ENCODE results near the gene SLC24A4.

The SLC24A4 gene

GRCh38 chr14:92475451-92476187 lies 152.7 kb downstream of the SLC24A4 start:
- no peak for DNase-seq (ENCODE audit: low spot score)

DNA sequence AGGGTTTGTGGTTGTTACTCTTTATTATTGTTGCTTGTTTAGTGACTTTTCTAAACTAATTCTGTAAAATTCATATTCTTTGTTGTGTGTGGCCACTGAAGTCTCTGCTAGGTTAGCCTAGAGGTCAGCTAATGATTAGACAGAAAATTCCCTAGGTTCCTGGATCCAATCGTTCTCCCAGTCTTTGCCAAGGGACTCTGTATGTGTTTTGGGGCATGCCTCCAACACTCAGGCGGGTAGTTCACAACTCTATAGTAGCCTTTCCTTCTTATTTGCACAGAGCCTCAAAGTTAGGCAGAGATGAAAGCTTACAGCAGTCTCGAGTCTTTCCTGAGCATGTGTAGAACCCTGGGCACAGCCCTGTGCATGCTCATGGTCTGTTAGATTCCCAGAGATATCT lies 157.9 kb downstream of the SLC24A4 start:
- no peak for DNase-seq (ENCODE audit: low spot score)

- no peak for DNase-seq (ENCODE audit: low spot score)
These were observed 158.4 kb downstream of the SLC24A4 start for GRCh38 chr14:92481386-92481785.

- DNase-seq (ENCODE audit: low spot score): no peak
These were observed 159.0 kb downstream of the SLC24A4 start for GRCh38 chr14:92481811-92482555.

- DNase-seq (ENCODE audit: low spot score): no peak
These were observed 159.8 kb downstream of the SLC24A4 start for GRCh38 chr14:92482621-92483319.

DNA sequence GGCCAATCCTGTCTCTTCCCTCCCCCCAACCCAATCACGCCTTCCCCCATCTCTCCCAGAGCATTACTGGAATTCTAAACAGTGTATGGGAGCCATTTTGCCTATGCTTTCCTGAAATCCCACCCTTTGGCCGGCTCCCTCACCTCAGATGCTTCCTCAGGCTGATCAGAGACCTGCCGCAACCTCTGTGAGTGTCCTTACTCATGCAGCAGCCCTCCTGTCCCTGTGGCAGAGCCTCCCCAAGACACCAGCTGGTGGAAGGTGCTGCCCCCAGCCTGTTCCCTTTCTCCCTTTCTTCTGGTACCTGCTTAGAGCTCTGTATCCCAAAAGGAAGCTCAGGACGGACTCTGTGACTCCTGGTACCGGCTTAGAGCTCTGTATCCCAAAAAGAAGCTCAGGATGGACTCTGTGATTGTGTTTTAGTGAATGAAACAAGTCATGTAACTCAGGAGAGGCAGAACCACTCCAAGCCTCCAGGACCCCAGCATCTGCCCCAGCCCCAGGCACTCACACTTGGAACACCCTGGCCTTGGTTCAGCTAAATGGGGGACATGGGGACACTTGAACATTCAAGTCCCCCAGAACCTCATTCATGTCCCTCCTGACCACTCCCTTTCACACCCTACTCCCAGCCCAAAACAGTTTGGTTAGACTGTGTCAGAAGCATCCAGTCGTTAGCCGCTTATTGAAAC lies 161.3 kb downstream of the SLC24A4 start:
- no peak for DNase-seq (ENCODE audit: low spot score)

DNA sequence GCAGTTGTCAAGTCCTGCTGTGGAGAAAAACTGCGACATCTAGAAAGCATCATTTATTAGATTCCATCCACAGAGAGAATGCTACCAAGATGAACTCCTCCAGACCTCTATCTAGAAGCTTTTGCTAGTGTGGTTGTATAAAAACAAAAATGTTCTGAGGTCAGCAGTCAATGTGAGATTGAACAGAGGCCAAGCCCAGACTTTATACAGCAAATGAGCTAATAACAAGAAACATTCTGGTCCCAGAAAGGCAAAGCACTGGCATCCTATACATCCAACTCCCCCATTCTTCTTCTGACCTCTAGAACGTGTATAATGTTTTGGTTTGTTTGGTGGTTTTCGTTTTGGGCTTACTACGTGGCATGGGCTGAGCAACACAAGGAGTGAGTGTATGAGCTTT lies 163.9 kb downstream of the SLC24A4 start:
- no peak for DNase-seq (ENCODE audit: low spot score)

GRCh38 chr14:92487513-92488133 lies 164.7 kb downstream of the SLC24A4 start:
- DNase-seq (ENCODE audit: low spot score): no peak

GRCh38 chr14:92489394-92490238 lies 166.7 kb downstream of the SLC24A4 start:
- no peak for DNase-seq (ENCODE audit: low spot score)

- no peak for DNase-seq (ENCODE audit: low spot score)
These were observed 167.4 kb downstream of the SLC24A4 start for GRCh38 chr14:92490239-92490959.

GRCh38 chr14:92491782-92492181 lies 168.8 kb downstream of the SLC24A4 start:
- DNase-seq (ENCODE audit: low spot score): no peak

GRCh38 chr14:92492258-92492657 lies 169.3 kb downstream of the SLC24A4 start:
- DNase-seq (ENCODE audit: low spot score): no peak

- DNase-seq (ENCODE audit: low spot score): no peak
These were observed 170.1 kb downstream of the SLC24A4 start for GRCh38 chr14:92493024-92493423.

GRCh38 chr14:92493492-92493891 lies 170.5 kb downstream of the SLC24A4 start:
- DNase-seq (ENCODE audit: low spot score): no peak

GRCh38 chr14:92494512-92494911 lies 171.5 kb downstream of the SLC24A4 start:
- no peak for DNase-seq (ENCODE audit: low spot score)

- no peak for DNase-seq (ENCODE audit: low spot score)
These were observed 172.1 kb downstream of the SLC24A4 start for GRCh38 chr14:92495027-92495426.

DNA sequence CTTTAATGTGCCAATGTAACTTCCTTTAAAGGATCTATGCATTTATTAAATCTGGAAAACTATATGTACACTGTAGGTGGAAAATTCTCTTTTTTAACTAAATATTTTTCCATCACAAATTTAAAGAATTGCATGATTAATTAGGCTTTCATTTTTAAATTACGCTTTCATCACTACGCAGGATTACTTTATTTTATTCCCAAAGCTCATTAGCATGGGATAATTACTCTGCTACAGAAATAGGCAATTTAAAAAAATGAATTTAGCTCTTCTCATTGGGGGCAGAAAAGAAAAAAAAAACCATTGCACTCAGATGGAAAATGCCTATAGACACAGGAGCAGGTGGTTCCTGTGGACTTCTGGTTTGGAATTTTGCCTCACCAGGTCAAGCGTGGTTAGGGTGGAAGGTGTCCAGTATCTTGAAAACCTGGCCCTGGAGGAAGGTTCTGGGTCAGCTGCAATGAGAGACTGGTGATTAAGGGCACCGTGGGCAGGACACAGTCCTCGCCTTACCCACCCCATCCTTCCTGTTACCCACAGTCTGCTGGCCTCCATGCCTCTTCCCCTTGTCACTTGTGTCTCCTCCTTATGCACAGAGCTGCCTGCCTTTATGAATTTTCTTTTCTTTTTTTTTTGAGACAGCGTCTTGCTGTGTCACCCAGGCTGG lies 173.4 kb downstream of the SLC24A4 start:
- no peak for DNase-seq (ENCODE audit: low spot score)

DNA sequence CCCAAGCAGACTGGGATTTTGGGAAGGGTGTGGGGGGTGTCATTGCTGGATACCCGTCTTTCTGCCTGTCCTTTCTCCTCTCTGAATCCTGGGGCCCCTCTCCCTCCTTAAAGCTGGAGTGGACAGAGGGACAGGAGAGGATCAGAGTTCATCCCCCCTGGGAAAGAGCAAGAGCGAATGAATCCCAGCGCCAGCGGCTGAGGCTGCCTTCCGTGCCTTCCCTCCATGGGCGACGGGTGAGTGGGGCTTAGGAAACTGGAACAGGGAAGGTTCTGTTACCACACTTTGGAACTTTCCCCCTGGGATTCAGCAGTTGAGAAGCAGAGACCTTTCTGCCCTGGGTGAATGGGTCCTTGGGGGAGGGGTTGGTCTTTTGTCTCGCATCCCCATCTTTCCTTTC lies 174.4 kb downstream of the SLC24A4 start:
- DNase-seq (ENCODE audit: low spot score): no peak

GRCh38 chr14:92499234-92499633 lies 176.3 kb downstream of the SLC24A4 start:
- no peak for DNase-seq (ENCODE audit: low spot score)

DNA sequence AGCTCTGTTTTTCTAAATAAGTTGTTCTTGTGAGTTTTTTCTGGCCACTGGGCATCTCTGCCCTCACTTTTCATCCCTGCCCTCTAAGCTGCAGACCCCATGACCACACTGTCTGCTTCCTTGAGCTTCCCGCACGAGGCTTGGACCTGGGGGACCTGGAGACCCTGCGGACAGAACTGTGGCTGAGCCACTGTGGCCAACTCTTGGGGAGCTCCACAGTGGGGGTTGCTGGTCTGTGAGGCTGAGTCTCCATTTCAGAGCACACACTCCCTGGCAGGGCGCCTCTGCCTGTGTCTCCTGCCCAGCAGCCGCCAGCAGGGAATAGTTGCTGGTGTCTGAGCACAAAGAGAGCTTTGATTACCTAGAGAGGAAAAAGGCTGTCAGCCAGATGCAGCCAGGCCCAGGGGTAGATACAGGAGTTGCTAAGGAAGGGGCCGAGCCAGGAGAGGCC lies 177.6 kb downstream of the SLC24A4 start:
- DNase-seq (ENCODE audit: low spot score): no peak
